Suppressor macrophage treated with lipopolysaccharide for 4 hours (primary cell): ENCODE data around the gene NFATC1.

Experiments
- DNase-seq: peaks from one replicate; pipeline ENCODE4 v3.0.0-alpha.2; 2020

Gene NFATC1

DNA sequence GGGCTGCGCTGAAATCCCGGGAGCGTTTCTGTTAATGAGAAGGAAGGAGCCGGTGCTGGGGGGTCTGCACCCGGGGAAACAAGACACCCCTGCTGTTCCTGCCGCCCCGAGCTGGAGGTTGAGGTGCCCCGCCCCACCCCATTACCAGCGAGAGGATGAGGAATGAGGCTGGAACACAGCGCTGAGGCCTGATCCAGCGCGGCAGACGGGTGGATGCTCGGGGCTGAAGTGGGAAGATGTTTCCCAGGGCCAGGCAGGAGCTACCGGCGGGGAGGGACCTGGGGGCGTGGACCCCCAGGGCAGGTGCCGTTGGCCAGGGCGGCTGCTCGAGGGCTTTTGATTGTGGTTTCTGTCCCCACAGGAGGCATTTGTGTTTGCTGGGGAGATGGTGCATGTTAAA, 149.5 kb downstream of the NFATC1 start:
- no peak for DNase-seq

DNA sequence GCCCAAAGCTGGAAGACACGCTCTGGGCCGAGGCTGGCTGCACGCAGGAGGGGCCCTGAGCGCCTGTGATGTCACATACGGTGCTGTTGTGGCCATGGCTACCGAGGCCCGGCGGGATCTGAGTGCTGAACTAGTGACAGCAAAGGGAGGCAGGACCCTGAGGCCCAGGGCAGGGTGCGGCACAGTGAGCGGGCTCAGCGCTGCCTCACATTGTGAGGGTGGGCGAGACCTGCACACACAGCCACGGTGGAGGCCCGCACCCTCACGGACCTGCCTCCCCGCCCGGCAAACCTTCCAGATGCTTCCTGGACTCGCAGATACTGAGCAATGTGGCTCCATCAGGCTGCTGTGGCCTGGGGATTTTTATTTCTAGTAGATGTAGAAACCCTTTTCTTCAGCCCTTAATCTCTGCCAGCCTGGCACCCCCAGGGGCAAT, 150.0 kb downstream of the NFATC1 start:
- no peak for DNase-seq

DNA sequence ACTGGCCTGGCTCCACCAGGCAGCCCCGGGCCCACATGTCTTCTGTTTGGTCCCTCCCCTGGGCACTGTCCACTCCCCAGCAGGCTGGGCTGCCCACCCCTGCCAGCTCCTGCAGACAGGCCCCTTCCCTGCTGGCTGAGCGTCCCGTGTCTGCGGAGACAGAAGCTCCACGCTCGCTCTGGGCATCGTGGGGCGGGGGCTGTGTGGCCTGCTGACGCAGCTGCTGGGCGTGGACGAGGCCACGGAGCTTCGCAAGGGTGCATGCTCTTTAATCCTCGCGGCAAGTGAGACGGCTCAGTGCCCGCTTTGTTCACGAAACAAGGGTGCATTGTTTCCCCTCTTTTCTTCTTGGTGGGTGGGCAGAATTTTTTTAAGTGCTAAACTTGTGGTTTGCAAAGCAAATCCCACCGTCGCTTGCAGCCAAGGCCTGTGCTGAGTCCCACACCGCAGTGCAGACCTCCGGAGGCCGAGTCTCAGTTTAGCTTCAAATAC, 151.1 kb downstream of the NFATC1 start:
- DNase-seq = no peak

DNA sequence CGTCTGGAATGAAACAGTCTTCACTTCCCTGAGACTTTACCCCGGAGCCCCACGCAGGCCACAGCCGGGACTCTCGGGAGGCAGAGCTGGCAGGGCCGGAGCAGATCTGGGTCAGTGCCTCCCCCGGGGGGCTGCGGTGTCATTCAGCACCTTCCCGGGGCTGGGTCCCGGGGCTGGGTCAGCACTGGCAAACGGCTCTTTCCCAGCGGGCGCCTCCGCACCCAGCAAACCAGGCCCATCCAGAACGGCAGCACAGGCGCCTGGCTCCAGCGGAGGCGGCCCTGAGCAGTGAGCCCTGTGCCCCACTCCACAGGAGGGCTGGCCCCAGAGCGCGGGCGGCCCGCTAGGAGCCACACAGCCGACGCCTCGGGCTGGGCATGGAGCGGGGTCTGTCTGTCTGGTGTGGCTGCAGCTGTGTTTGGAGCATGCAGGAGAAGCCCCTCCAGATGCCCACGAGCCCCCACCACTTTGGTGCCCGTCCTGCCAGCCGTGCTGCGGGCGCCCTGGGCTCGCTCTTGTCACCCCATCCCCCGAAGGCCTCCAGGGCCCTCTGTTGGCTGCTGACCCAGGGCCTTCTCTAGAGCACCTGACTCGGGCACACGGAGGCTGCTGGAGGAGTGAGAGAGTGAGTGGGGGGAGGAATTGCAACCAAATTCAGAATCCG, 151.8 kb downstream of the NFATC1 start:
- DNase-seq = no peak

DNA sequence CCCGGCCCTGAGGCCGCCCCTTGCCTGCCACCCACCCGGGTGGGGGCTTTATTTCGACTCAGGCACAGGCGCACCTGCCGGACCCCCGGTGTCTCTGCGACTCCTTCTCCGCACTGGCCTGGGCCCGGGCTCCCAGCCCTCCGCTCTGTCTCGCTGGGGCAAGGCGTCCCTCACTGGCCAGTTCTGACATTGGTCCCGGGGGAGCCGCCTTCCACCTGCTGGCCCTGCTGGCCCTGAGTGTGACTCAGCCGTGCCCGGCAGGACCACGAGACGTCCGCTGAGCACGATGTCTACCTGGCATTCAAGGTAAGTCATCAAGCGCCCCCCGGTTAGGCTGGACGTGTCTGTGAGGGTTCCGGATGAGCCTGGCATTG, 152.3 kb downstream of the NFATC1 start:
- no peak for DNase-seq

DNA sequence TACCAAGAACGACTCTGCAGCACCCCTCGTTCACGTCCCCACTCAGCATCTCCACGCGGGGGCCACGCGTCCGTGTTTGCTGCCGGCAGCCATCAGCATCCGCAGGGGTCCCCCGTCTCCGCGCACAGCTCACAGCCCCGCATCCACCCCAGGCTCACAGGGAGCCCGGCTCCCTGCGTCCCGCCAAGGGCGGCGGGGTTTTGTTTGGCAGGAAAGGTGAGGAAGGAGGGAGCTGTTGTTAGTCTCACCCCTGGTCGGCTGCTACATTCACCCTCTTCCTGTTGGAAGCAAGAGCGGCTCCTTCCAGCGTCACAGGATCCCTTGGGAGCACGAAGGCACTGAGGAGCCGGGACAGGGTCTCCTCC, 152.9 kb downstream of the NFATC1 start:
- DNase-seq = no peak

DNA sequence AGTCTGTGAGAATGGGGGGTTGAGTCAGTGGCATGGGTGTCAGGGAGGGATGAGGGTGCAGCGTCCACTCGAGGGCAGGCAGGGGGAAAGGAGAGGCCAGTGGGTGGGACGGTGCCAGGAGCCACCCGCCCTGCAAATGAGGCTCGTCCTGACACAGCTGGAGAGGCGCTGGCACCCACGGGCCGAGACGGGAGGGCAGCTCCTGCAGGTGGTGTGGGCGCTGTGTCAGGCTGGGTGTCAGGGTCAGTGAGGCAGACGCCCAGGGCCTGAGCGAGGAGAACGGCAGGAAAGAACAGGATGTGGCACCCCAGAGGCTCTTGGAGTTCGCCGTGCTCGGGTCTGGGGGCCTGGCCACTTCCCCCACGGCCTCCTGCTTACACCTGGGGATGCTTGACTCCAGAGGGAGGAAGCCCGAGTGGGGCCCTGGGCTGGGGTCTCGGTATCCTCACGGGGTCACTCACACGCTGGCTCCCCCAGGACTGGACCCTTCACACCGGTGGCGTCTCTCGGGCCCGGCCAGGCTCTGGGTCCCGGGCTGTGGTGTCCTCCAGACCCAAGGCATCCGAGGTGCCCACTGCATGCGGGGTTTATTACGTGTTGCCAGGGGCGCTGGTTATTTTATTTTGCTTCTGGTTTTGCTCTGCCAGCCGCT, 153.4 kb downstream of the NFATC1 start:
- DNase-seq = no peak

DNA sequence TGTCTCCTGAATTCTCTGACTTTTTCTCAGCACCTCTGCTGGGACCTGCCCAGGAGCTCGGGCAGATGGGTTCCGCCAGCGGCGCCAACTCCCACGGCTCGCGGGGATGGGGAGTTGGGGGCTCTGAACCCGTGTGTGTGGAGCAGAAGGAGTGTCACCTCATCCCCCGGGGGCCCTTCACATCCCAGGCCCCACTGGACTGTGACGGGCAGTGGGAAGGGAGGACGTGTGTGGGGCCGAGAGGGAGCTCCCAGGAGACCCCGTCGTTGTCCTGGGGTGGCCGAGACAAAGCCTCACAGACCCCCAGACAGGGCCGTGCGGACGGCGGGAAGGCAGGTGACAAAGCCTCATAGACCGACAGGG, 153.9 kb downstream of the NFATC1 start:
- DNase-seq = no peak

DNA sequence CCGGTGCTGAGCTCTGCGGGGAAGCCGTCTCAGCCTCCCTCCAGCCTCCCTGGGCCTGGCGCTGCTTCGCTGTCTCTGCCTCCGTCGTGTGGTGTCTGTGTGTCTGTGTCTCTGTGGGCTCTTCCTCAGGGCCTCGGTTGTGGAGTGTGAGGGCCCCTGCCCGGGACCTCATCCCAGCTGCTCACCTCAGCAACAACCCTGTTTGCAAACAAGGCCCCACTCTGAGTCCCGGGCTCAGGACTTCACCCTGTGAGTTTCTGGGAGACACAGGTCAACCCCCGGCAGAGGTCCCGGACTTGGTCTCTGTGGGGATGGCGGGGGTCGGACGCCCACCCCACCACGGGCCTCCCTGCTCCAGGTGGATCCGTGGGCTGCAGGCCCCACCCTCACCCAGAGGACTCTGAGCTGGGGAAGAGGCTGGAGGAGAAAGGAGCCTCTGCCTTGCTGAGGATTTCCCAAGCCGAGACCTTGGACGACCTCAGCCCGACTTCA, 156.5 kb downstream of the NFATC1 start:
- DNase-seq = no peak

DNA sequence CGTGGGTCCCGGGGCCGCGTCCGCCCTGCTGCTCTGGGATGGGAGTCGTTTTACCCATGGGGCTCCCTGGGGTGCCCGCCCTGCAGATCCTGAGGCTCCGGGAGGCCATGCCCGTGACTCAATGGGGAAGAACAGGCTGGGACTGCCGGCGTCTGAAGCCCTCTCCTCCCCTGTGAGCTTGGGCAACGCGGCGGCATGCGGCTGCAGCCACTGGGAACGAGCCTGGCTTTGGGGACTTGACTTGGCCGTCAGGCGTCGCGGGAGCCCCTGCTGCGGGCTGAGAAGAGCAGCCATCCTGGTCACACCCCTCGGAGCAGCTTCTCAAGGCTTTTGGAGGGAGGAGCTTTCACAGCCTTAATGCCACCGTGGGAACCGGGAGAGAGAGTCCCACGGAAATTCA, 157.0 kb downstream of the NFATC1 start:
- no peak for DNase-seq

DNA sequence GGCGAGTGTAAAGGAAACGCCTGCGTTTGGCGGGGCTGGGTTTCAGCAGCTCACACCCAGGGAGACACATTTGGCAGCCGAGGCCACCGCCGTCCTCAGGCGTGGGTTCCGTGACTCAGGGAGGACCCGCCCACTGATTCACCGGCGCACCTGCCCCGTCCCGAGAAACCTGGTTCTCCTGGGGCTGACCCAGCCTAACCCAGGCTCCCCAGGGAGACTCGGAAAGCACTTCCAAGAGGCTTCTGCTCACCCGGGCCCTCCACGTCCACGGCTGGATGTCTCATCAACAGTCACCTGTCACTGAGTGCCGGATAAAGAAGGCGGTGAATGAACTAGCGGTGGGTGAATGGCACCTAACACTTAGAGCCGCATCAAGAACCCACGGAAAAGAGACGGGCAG, 157.4 kb downstream of the NFATC1 start:
- DNase-seq = no peak

DNA sequence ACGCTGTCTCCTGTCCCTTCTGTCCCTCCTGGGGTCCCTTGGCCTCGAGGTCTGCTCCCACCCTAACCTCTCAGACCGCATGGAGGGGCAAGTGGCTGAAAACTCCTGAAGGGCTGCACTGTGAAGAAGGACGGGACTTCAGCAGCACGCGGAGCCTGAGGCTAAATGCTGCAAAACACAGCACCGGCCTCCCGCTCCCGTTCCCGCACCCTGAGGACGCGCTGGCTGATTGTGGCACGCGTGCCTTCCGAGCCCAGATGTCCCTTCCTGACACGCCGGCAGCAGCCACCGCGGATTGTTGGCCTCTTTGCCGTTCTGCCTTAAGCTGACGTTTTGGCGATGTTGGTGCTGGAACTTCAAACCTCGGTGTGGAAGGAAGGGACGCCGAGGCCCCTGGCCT, 158.0 kb downstream of the NFATC1 start:
- DNase-seq = no peak

DNA sequence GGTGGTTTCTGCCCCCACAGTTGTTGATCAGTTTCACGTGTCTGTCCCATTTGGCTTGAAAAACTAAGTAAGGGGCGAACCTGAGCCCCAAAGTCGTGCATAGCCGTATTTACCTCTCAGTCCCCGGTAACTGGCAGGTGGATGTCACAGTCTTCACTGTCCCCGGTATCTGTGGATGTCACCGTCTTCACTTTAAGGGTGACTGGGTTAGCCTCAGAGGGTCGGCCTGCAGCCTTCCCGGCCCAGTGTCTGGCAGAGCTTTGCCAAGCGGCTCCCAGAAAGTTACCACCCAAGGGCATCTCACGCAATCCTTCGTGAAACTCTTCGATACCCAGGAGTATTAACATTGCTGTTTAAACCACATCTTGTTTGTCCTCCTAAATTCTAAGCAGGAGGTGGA, 158.6 kb downstream of the NFATC1 start:
- no peak for DNase-seq

DNA sequence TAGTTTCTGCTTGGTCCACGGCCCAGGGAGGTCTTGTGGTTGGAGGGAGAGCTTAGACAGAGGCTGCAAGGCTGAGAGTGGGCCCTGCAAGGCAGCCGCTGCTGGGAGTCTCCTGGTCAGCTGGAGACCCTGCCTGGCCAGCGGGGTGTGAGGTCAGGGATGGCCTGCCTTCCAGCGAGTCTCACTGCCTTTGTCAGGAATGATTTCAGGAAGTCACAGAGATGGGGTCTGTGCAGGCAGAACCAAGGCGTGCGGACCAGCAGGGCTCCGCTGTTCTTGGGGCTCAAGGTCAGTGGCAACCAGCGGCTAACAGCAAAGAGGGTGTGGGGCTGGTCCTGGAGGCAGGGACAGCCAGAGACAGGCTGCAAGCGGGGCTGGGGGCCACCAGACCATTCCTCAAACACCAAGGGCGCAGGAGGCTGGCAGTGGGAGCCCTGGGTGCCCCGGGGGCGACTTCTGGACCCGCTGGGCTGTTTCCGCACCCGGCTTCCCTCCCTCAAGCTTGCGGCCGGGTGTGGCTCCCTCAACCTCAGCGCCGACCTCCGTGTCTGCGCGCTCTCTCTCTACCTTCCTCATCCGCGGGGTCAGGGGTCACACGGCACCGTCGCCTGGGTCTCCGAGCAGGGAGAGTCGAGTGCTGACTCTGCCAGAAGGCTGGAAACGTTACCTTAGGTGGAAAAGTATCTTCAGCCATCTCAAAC, 159.4 kb downstream of the NFATC1 start:
- no peak for DNase-seq

DNA sequence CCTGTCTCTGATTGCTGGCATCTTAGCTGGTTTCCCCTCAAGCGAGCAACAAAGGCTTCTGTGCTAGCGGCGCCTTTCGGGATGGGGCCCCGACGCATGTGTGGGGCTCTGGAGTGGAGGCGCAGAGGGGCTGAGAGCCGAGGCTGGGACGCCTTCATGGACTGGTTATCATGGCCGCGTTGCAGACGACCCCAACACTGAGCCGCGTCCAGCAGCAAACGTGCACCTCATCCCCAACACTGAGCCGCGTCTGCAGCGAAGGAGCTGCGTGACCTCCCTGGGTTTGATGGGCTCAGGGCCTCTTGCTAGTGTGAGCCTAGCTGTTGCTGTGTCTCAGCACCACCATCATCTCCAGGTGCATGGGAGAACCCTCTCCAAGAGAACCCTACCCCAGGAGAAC, 160.2 kb downstream of the NFATC1 start:
- DNase-seq = no peak

DNA sequence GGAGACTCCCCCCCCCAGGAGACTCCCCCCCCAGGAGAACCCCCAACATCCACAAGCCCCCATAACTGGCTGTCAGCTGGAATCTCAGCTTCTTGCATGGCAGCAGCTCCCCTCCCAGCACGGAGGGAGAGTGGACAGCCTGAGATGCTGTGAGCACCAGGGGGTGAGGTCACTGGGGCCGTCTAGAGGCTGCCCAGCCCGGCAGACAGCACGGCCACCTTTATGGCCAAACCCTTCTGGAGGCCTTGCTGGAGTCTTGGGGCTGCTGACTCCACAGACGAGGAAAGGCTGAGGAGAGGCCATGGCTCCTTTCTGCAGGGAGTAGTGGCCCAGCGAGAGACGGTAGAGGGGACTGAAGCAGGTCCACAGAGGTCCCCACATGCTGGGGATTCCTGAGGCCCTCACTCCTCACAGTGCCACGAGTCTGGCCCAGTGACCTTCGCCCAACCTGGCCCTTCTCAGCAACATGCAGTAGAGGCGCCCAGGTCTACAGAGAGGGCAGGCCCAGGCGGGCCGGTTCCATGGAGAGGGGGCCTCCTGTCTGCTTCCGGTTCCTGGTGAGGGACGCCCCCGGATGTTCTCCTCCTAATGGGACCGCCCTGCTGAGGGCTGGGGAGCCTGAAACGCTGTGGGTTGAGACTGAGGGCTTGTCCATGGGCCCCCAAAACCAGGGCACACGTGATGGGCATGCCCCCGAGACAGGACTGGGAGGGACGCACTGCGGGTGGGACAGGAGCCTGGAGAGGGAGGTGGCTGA, 161.3 kb downstream of the NFATC1 start:
- no peak for DNase-seq

DNA sequence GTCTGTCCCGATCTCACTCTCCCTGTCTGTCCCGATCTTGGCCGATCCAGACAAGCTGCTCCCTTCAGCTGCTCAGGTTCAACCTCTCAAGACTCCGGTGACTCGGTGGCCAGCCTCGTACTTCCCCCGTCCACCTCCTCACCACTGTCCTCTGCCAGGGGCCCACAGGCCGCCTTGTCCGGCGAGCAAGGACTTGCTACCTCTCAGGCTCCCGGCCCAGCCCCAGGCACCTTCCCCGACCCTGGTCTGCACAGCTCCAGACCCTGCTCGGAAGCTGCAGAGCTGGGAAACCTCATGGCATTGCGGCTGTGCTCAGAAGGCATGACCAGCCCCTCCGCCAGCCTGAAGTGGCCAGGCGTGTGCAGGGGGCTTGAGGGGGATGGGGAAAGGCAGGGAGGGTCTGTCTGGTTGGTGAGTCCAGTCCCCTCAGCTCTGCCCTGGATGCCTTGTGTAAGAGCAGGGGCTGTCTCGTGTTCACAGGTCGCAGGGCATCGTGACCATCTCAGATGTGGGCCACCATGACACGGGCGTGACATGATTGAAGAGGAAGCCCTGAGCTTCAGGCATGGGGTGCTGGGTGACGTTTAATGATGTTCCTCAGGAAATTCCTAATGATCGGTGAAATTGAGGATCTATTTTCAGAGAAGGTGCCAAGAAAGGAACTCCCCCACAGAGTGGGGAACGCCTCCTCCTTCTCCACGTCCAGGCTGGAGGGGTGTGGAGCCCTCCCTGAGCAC, 162.6 kb downstream of the NFATC1 start:
- DNase-seq = no peak

DNA sequence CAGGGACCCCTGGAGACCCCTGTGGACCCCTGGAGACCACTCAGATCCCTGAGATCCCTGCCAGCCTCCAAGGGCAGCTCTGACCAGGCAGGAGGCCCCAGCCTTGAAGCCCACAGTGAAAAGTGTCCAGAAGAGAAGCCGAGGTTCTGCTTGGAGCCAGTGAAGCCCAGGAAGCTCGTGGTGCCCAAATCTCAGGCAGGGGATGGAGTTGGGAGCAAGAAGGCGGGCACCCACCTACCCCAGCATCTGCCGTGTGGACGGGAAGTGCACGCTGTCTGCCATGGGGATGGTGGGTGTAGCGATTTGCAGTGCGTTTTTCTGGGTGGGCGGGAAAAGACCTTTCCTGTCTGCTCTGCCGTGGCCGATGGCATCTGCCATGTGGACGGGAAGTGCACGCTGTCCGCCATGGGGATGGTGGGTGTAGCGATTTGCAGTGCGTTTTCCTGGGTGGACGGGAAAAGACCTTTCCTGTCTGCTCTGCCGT, 163.2 kb downstream of the NFATC1 start:
- DNase-seq = no peak

DNA sequence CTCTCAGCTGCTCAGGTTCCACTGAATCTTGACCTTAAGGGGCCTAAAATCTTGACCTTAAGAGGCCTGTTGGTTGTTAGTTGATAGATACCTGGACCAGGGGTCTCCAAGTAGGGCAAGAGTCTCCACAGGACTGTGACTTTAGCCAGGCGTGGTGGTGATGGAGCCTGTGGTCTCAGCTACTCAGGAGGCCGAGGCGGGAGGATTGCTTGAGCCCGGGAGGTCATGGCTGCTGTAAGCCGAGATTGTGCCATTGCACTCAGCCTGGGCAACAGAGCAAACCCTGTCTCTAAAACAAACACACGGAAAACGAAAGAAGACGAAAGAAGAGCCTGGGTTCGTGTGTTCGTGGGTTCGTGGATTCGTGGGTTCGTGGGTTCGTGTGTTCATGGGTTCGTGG, 163.7 kb downstream of the NFATC1 start:
- no peak for DNase-seq

DNA sequence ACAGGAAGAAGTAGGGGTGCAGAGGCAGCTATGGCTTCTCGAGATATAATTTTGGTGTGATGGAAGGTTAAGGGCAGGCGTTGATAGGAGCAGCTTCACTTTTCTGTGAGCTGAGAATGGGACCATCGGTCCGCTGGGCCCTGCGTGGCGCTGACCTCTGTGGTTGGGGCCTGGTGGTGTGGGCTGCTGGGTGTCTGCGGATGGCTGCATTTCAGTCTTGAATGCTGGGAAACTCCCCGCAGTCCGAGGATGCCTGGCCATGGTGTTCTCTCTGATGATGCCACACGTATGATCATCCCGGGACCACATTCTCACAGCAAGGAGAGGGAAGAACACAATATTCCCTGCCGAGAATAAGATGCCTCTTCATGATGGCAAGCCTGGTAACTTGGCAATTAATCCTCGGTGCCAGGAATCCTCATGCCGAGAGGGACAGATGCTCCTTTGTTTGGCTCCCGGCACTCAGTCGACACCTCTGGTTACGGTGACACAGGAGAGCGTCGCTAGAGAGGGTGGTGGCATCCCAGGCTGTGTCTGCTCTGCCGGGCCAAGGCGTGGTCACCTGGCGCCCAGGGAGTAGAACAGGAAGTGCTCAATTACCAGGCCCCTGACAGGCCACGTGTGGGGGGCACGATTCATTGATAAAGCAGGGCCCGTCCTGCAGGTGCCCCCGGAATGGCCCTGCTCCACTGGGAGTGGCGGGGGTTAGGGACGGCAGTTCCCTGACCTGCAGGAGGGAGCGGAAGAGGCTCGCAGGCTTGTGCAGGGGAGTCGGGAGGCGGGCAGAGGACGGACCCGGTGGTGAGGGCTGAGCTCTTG, 164.5 kb downstream of the NFATC1 start:
- DNase-seq = no peak

DNA sequence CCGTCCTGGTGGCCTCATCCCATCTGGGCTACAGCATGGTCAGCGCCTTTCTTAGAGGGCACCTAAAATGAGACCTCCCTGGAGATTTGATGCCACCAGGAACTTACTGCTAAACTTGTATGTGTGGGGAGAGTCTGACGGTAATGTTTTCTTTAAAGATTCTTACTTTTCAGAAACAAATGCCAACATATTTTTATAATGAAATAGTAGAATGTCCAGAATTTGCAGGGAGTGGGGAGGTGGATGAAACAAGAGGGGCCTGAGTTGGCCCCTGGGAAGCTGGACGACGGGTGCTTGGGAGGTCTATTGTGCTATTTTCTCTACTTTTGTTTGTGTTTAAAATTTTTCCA, 165.1 kb downstream of the NFATC1 start:
- DNase-seq = no peak

DNA sequence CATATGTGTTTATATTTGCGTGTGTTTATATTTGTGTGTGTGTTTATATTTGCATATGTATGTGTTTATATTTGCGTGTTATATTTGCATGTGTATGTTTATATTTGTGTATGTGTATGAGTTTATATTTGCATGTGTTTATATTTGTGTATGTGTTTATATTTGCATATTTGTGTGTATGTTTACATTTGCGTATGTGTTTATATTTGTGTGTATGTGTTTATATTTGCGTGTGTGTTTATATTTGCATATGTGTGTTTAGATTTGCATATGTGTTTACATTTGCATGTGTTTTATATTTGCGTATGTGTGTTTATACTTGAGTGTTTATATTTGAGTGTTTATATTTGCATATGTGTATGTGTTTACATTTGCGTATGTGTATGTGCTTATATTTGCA, 168.2 kb downstream of the NFATC1 start:
- DNase-seq = no peak
